ENCODE measurements around the gene GSAP. TPM values are rescaled to one million over a fixed set of nuclear protein-coding genes. Genes with fewer than 3 reads are reported as not detected.
"Not testable (repeated sequence)": the region's sequence is repeated elsewhere in the genome, so short reads cannot be mapped to it uniquely, and the experiment has no call there.

Gene GSAP
- total and polyA plus RNA-seq, 5 donors from 2014 or later, result 1.1 to 6.8 (median 3.2) TPM

GRCh38 chr7:77281780-77282478, 134.2 kb downstream of the GSAP start:
- Mint-ChIP-seq H3K4me3 (no peak overlapping the region), H3K9me3 (peaks cover 0 to 2% (median 0%) of the 10 kb centered on the region in 7 donors), H3K27me3 (no peaks in the 10 kb centered on the region), H3K36me3 (peaks cover 62% of the 10 kb centered on the region), H3K27ac (no peak overlapping the region), H3K4me1 (no peaks in the 10 kb centered on the region)
- Histone ChIP-seq H3K27me3 (ENCODE audit: control insufficient read depth, insufficient read depth, low read length) (no peaks in the 10 kb centered on the region), H3K27ac (ENCODE audit: insufficient read depth, low read length, poor library complexity, severe bottlenecking) (no peak overlapping the region), H3K4me3 (ENCODE audit: low read depth, low read length) (no peak overlapping the region), H3K36me3 (ENCODE audit: control insufficient read depth, insufficient read depth, low read length) (no peaks in the 10 kb centered on the region), H3K4me1 (ENCODE audit: control insufficient read depth, insufficient read depth, low read length, poor library complexity, severe bottlenecking) (no peaks in the 10 kb centered on the region), H3K9me3 (ENCODE audit: control insufficient read depth in 2 of 2, low read length in 2 of 2) (no peaks in the 10 kb centered on the region)
- ATAC-seq (ENCODE audit: low read depth in 2 of 2) (no peak), DNase-seq (no peak)

- Histone ChIP-seq H3K36me3 (ENCODE audit: control insufficient read depth, insufficient read depth, low read length) (peaks cover 2% of the 10 kb centered on the region), H3K9me3 (ENCODE audit: control insufficient read depth in 2 of 2, low read length in 2 of 2) (no peaks in the 10 kb centered on the region), H3K4me1 (ENCODE audit: control insufficient read depth, insufficient read depth, low read length, poor library complexity, severe bottlenecking) (no peaks in the 10 kb centered on the region), H3K4me3 (ENCODE audit: low read depth, low read length) (no peak overlapping the region), H3K27ac (ENCODE audit: insufficient read depth, low read length, poor library complexity, severe bottlenecking) (no peak overlapping the region), H3K27me3 (ENCODE audit: control insufficient read depth, insufficient read depth, low read length) (no peaks in the 10 kb centered on the region)
- H3K27ac Mint-ChIP-seq, result no peak overlapping the region
- peaks cover 49% of the 10 kb centered on the region for H3K36me3 Mint-ChIP-seq
- no peak overlapping the region for H3K4me3 Mint-ChIP-seq
- ATAC-seq (ENCODE audit: low read depth in 2 of 2) (no peak), DNase-seq (no peak)
- peaks cover 0 to 4% (median 0%) of the 10 kb centered on the region in 4 donors for H3K4me1 Mint-ChIP-seq
- H3K9me3 Mint-ChIP-seq, result no peaks in the 10 kb centered on the region
- no peaks in the 10 kb centered on the region for H3K27me3 Mint-ChIP-seq
Observed at GRCh38 chr7:77276120-77276519, 140.0 kb downstream of the GSAP start.

- not testable (repeated sequence) for ATAC-seq (ENCODE audit: low read depth in 2 of 2); H3K9me3 ChIP-seq (ENCODE audit: control insufficient read depth in 2 of 2, low read length in 2 of 2); H3K36me3 ChIP-seq (ENCODE audit: control insufficient read depth, insufficient read depth, low read length); H3K4me3 Mint-ChIP-seq; H3K4me1 ChIP-seq (ENCODE audit: control insufficient read depth, insufficient read depth, low read length, poor library complexity, severe bottlenecking); H3K27ac Mint-ChIP-seq; H3K4me3 ChIP-seq (ENCODE audit: low read depth, low read length); H3K27me3 ChIP-seq (ENCODE audit: control insufficient read depth, insufficient read depth, low read length); H3K4me1 Mint-ChIP-seq; H3K27ac ChIP-seq (ENCODE audit: insufficient read depth, low read length, poor library complexity, severe bottlenecking); H3K27me3 Mint-ChIP-seq; H3K9me3 Mint-ChIP-seq; DNase-seq
- peaks cover 49% of the 10 kb centered on the region for H3K36me3 Mint-ChIP-seq
Observed at GRCh38 chr7:77275663-77276062, 140.5 kb downstream of the GSAP start.

DNA sequence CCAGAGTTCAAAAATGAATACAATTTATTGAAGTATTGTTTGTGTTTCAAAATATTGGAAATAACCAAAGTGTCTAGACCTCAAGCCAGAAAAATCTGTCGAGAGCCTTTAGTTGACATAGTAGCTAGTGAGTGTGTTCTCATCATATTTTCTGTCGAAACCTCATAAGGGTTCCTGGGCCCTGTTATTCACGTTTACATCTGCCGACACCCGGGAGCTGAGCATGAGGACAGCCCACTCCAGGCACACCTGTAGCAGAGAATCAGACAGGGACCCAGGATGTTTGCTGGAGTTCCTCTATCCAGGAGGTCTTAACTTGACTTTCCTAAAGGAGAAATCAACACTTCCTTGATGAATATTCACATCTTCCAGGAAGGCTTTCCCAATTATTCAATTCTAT, 144.4 kb downstream of the GSAP start:
- Histone ChIP-seq H3K9me3 (ENCODE audit: control insufficient read depth in 2 of 2, low read length in 2 of 2) (no peaks in the 10 kb centered on the region), H3K27me3 (ENCODE audit: control insufficient read depth, insufficient read depth, low read length) (no peaks in the 10 kb centered on the region), H3K27ac (ENCODE audit: insufficient read depth, low read length, poor library complexity, severe bottlenecking) (no peak overlapping the region), H3K36me3 (ENCODE audit: control insufficient read depth, insufficient read depth, low read length) (peaks cover 2% of the 10 kb centered on the region), H3K4me3 (ENCODE audit: low read depth, low read length) (no peak overlapping the region), H3K4me1 (ENCODE audit: control insufficient read depth, insufficient read depth, low read length, poor library complexity, severe bottlenecking) (no peaks in the 10 kb centered on the region)
- H3K27me3 Mint-ChIP-seq, result no peaks in the 10 kb centered on the region
- no peak overlapping the region for H3K4me3 Mint-ChIP-seq
- H3K9me3 Mint-ChIP-seq, result no peaks in the 10 kb centered on the region
- no peak for DNase-seq
- H3K4me1 Mint-ChIP-seq, result peaks cover 0 to 5% (median 5%) of the 10 kb centered on the region in 4 donors
- peaks cover 32% of the 10 kb centered on the region for H3K36me3 Mint-ChIP-seq
- H3K27ac Mint-ChIP-seq, result no peak overlapping the region
- no peak for ATAC-seq (ENCODE audit: low read depth in 2 of 2)

- Histone ChIP-seq H3K4me1 (ENCODE audit: control insufficient read depth, insufficient read depth, low read length, poor library complexity, severe bottlenecking) (no peaks in the 10 kb centered on the region), H3K9me3 (ENCODE audit: control insufficient read depth in 2 of 2, low read length in 2 of 2) (no peaks in the 10 kb centered on the region), H3K27me3 (ENCODE audit: control insufficient read depth, insufficient read depth, low read length) (no peaks in the 10 kb centered on the region), H3K4me3 (ENCODE audit: low read depth, low read length) (no peak overlapping the region), H3K36me3 (ENCODE audit: control insufficient read depth, insufficient read depth, low read length) (peaks cover 2% of the 10 kb centered on the region), H3K27ac (ENCODE audit: insufficient read depth, low read length, poor library complexity, severe bottlenecking) (no peak overlapping the region)
- Mint-ChIP-seq H3K4me3 (no peak overlapping the region), H3K27ac (no peak overlapping the region), H3K27me3 (no peaks in the 10 kb centered on the region), H3K36me3 (peaks cover 22% of the 10 kb centered on the region), H3K4me1 (peaks cover 0 to 13% (median 7%) of the 10 kb centered on the region in 4 donors), H3K9me3 (no peaks in the 10 kb centered on the region)
- DNase-seq (no peak), ATAC-seq (ENCODE audit: low read depth in 2 of 2) (no peak)
Observed at GRCh38 chr7:77270094-77270480, 146.1 kb downstream of the GSAP start.

DNA sequence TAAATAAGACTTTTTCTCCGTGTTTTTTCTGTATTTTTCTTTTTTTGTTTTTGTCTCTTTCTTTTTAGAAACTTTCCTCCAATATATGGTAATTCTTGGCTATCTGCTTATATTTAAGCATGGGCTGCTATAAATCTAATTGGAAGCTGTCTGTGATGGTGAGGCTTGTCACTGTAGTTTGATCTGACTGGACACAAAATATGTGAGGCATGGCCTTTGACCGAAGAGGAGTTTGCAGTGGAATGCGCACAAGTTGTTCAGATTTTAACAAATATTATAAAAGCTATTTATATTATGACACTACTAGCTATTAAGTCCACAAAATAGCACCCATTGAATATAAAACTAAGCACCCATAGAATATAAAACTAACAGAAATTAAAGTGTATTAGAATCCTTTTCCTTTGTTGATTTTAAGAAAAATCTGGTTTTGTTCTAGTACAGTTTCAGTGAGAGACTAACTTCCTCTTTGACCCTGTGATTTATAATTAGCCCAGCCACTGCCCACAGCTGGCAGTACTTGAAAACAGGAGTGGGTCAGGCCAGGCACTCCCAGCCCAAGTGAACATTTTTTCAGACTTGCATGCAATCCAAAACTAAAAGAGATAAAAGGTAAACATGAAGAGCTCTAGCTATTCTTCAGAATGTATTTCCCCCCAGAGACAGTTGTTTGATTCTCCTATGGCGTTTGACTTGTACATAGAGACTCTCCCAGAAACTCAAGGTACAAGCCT, 146.6 kb downstream of the GSAP start:
- H3K27ac ChIP-seq (ENCODE audit: insufficient read depth, low read length, poor library complexity, severe bottlenecking), result no peak overlapping the region

GRCh38 chr7:77266291-77266794, 149.8 kb downstream of the GSAP start:
- Mint-ChIP-seq H3K9me3 (no peaks in the 10 kb centered on the region), H3K36me3 (peaks cover 23% of the 10 kb centered on the region), H3K27ac (peak overlapping the region in 1 of 3 donors; percentile 28), H3K4me1 (peaks cover 0 to 17% (median 7%) of the 10 kb centered on the region in 4 donors), H3K4me3 (no peak overlapping the region), H3K27me3 (no peaks in the 10 kb centered on the region)
- no peak overlapping the region for H3K27ac ChIP-seq (ENCODE audit: insufficient read depth, low read length, poor library complexity, severe bottlenecking)
- H3K4me1 ChIP-seq (ENCODE audit: control insufficient read depth, insufficient read depth, low read length, poor library complexity, severe bottlenecking), result no peaks in the 10 kb centered on the region
- DNase-seq (peak in 1 of 3 donors; percentile 52), ATAC-seq (ENCODE audit: low read depth in 2 of 2) (no peak)
- H3K36me3 ChIP-seq (ENCODE audit: control insufficient read depth, insufficient read depth, low read length), result no peaks in the 10 kb centered on the region
- no peaks in the 10 kb centered on the region for H3K9me3 ChIP-seq (ENCODE audit: control insufficient read depth in 2 of 2, low read length in 2 of 2)
- no peak overlapping the region for H3K4me3 ChIP-seq (ENCODE audit: low read depth, low read length)
- H3K27me3 ChIP-seq (ENCODE audit: control insufficient read depth, insufficient read depth, low read length), result no peaks in the 10 kb centered on the region

More for the DNA sequence above, 146.6 kb downstream of the GSAP start:
- Mint-ChIP-seq H3K27me3 (no peaks in the 10 kb centered on the region), H3K36me3 (peaks cover 22% of the 10 kb centered on the region), H3K9me3 (no peaks in the 10 kb centered on the region), H3K4me1 (peaks cover 0 to 16% (median 7%) of the 10 kb centered on the region in 4 donors), H3K4me3 (no peak overlapping the region), H3K27ac (no peak overlapping the region)
- Histone ChIP-seq H3K27me3 (ENCODE audit: control insufficient read depth, insufficient read depth, low read length) (no peaks in the 10 kb centered on the region), H3K4me3 (ENCODE audit: low read depth, low read length) (no peak overlapping the region), H3K9me3 (ENCODE audit: control insufficient read depth in 2 of 2, low read length in 2 of 2) (no peaks in the 10 kb centered on the region), H3K36me3 (ENCODE audit: control insufficient read depth, insufficient read depth, low read length) (peaks cover 1% of the 10 kb centered on the region), H3K4me1 (ENCODE audit: control insufficient read depth, insufficient read depth, low read length, poor library complexity, severe bottlenecking) (no peaks in the 10 kb centered on the region)
- ATAC-seq (ENCODE audit: low read depth in 2 of 2) (no peak), DNase-seq (no peak)
